Smooth muscle cell of the umbilical artery (primary cell): Measurements from ENCODE around the gene ADAM12. TPM values are rescaled to one million over a fixed set of nuclear protein-coding genes. Genes with fewer than 3 reads are reported as not detected.

Experiments used
- total RNA-seq: library from RNA; depleted of rRNA; stranded (reverse); fragments of >200 nt; gene quantifications from 2 replicates; pipeline ENCODE4 v1.2.3, GENCODE V29; 2014

Gene ADAM12
- total RNA-seq, result 360 and 389 TPM in 2 replicates

GRCh38 chr10:126387931-126388911 is at the start of gene ADAM12:
Gene ADAM12 (minus strand): TSS chr10:126388477. CDS start chr10:126388145, 332 bp downstream.

